Endothelial cell (in vitro differentiated cells): Measurements from ENCODE around the gene PTPRK. TPM values are rescaled to one million over a fixed set of nuclear protein-coding genes. Genes with fewer than 3 reads are reported as not detected.

ENCODE experiments used
- DNase-seq: peaks from one replicate; pipeline ENCODE4 v3.0.0; 2021; ENCODE audit warnings: low spot score
- H3K27ac Mint-ChIP-seq: one replicate; pipeline ENCODE4 v1.8.0; 2021; ENCODE audit warnings: mixed read lengths, inconsistent platforms; ENCODE audit not compliant: unreplicated experiment
- H3K27me3 Mint-ChIP-seq: one replicate; pipeline ENCODE4 v1.8.0; 2021; ENCODE audit warnings: mild to moderate bottlenecking, moderate library complexity, mixed read lengths, inconsistent platforms; ENCODE audit not compliant: unreplicated experiment
- H3K36me3 Mint-ChIP-seq: one replicate; pipeline ENCODE4 v1.8.0; 2021; ENCODE audit warnings: mild to moderate bottlenecking, low read depth, mixed read lengths, inconsistent platforms; ENCODE audit not compliant: unreplicated experiment
- H3K4me1 Mint-ChIP-seq: one replicate; pipeline ENCODE4 v1.8.0; 2021; ENCODE audit warnings: mild to moderate bottlenecking, mixed read lengths, inconsistent platforms; ENCODE audit not compliant: unreplicated experiment
- H3K4me3 Mint-ChIP-seq: one replicate; pipeline ENCODE4 v1.8.0; 2021; ENCODE audit warnings: mild to moderate bottlenecking, mixed read lengths, inconsistent platforms; ENCODE audit not compliant: unreplicated experiment
- H3K9me3 Mint-ChIP-seq: one replicate; pipeline ENCODE4 v1.8.0; 2021; ENCODE audit warnings: mixed read lengths, inconsistent platforms; ENCODE audit not compliant: unreplicated experiment
- CTCF ChIP-seq: fragments of 200-600 bp; sonication (generic); IDR thresholded peaks from one replicate; pipeline ENCODE4 v1.5.0; 2021; ENCODE audit warnings: antibody characterized with exemption; ENCODE audit not compliant: unreplicated experiment
- total RNA-seq: library from RNA; stranded (reverse); fragmentation: NEBNext Ultra II Directional; extraction: Animal tissue kit (Norgen Biotek cat#: 25700); gene quantifications from one replicate; pipeline ENCODE4 v1.2.1, GENCODE V29; 2021; ENCODE audit not compliant: unreplicated experiment

PTPRK gene
- total RNA-seq, 1 donor from 2014 or later, result 47.3 TPM

GRCh38 chr6:128333581-128334223, 186.7 kb downstream of the PTPRK start:
- Mint-ChIP-seq H3K27me3 (peaks cover 3% of the 10 kb centered on the region), H3K27ac (no peak overlapping the region)
- TF ChIP-seq CTCF, result no peak

GRCh38 chr6:128327890-128328289, 192.5 kb downstream of the PTPRK start:
- Mint-ChIP-seq H3K4me1 (peaks cover 19% of the 10 kb centered on the region), H3K27ac (no peak overlapping the region), H3K9me3 (no peaks in the 10 kb centered on the region), H3K36me3 (no peaks in the 10 kb centered on the region), H3K27me3 (peaks cover 3% of the 10 kb centered on the region), H3K4me3 (no peak overlapping the region)
- DNase-seq, result peak; percentile 18
- peak; percentile 48 for TF ChIP-seq CTCF

More at GRCh38 chr6:128333581-128334223, 186.7 kb downstream of the PTPRK start:
- no peaks in the 10 kb centered on the region for H3K9me3 Mint-ChIP-seq
- H3K4me1 Mint-ChIP-seq, result peaks cover 24% of the 10 kb centered on the region
- no peaks in the 10 kb centered on the region for H3K36me3 Mint-ChIP-seq
- DNase-seq, result no peak
- no peak overlapping the region for H3K4me3 Mint-ChIP-seq

GRCh38 chr6:128323011-128323410, 197.4 kb downstream of the PTPRK start:
- H3K27me3 Mint-ChIP-seq, result no peaks in the 10 kb centered on the region
- no peak overlapping the region for H3K27ac Mint-ChIP-seq
- TF ChIP-seq CTCF, result no peak
- no peak overlapping the region for H3K4me3 Mint-ChIP-seq
- no peaks in the 10 kb centered on the region for H3K9me3 Mint-ChIP-seq
- no peak for DNase-seq
- no peaks in the 10 kb centered on the region for H3K36me3 Mint-ChIP-seq
- peaks cover 26% of the 10 kb centered on the region for H3K4me1 Mint-ChIP-seq

GRCh38 chr6:128319946-128320345, 200.5 kb downstream of the PTPRK start:
- no peak for TF ChIP-seq CTCF
- H3K9me3 Mint-ChIP-seq, result no peaks in the 10 kb centered on the region
- no peaks in the 10 kb centered on the region for H3K27me3 Mint-ChIP-seq
- H3K4me1 Mint-ChIP-seq, result peaks cover 51% of the 10 kb centered on the region
- H3K4me3 Mint-ChIP-seq, result no peak overlapping the region
- no peaks in the 10 kb centered on the region for H3K36me3 Mint-ChIP-seq
- DNase-seq, result no peak
- H3K27ac Mint-ChIP-seq, result peak overlapping the region; percentile 25

GRCh38 chr6:128319157-128319556, 201.2 kb downstream of the PTPRK start:
- no peak for DNase-seq
- Mint-ChIP-seq H3K36me3 (no peaks in the 10 kb centered on the region), H3K9me3 (no peaks in the 10 kb centered on the region), H3K27me3 (no peaks in the 10 kb centered on the region), H3K27ac (peak overlapping the region; percentile 93), H3K4me3 (no peak overlapping the region), H3K4me1 (peaks cover 57% of the 10 kb centered on the region)
- no peak for TF ChIP-seq CTCF
